ENCODE measurements around the gene TRIM7. TPM values are rescaled to one million over a fixed set of nuclear protein-coding genes. Genes with fewer than 3 reads are reported as not detected.

The TRIM7 gene
- total RNA-seq, 2 experiments from 2014 or later = 3.4 to 3.8 TPM

GRCh38 chr5:181158869-181159268, 46.1 kb downstream of the TRIM7 start:
- ATAC-seq (ENCODE audit: poor library complexity) (no peak), DNase-seq (no peak)
- Mint-ChIP-seq H3K27ac (peak overlapping the region; percentile 98), H3K27me3 (peaks cover 15% of the 10 kb centered on the region), H3K9me3 (no peaks in the 10 kb centered on the region), H3K36me3 (ENCODE audit: low read depth) (peaks cover 6% of the 10 kb centered on the region), H3K4me3 (no peak overlapping the region), H3K4me1 (ENCODE audit: low read depth) (peaks cover 28% of the 10 kb centered on the region)
- no peaks in the 10 kb centered on the region for H3K36me3 ChIP-seq (ENCODE audit: insufficient read depth, low read length)
- no peak overlapping the region for H3K27ac ChIP-seq (ENCODE audit: low read depth in 1 of 2, low read length in 2 of 2)
- TF ChIP-seq CTCF (IDR thresholded peaks at IDR 0.05) = no peak
- H3K9me3 ChIP-seq (ENCODE audit: control insufficient read depth in 1 of 2, insufficient read depth in 1 of 2, low read length in 2 of 2) = no peaks in the 10 kb centered on the region
- H3K4me3 ChIP-seq (ENCODE audit: low read length) = no peak overlapping the region
- ChIA-PET CTCF (interaction anchor here (1.5 kb wide), 1 partner anchor 14 kb away, joined by 3 read pairs; no protein-coding TSS in a partner anchor), POLR2A (no interaction called here)
- H3K4me1 ChIP-seq (ENCODE audit: insufficient read depth, low read length) = peaks cover 24% of the 10 kb centered on the region
- peaks cover 0 to 3% of the 10 kb centered on the region in 2 experiments for H3K27me3 ChIP-seq (ENCODE audit: control insufficient read depth in 1 of 2, insufficient read depth in 2 of 2, low read length in 2 of 2)
- intact Hi-C loops (cut with DNase I, micrococcal nuclease) = loop anchor here (2.0 to 10.0 kb wide), 6 partner anchors 14 to 664 kb away; partner anchors contain the start of genes CNOT6 (in 1 of the 2) and ZFP62 (in 1 of the 2)

DNA sequence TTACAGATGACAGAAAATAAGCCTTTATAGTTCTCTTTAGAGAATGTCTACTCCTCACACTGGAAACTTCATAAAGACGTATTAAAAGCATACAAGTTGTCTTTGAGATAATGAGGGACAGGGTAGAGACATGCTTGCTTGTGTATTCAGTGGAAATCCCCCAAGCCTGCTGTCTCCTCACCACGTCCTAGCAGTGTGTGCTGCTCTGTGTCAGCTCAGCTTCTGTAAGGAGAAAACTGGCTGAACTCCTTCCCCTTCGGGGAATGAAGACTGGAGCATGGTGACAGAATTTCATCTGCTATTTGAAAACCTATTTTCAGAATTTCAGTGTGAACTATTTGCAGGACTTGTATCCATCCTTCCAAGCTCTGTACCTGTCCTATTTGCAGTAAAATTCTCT, 48.2 kb downstream of the TRIM7 start:
- Histone ChIP-seq H3K27me3 (ENCODE audit: control insufficient read depth in 1 of 2, insufficient read depth in 2 of 2, low read length in 2 of 2) (peaks cover 2 to 3% of the 10 kb centered on the region in 2 experiments), H3K4me1 (ENCODE audit: insufficient read depth, low read length) (peaks cover 23% of the 10 kb centered on the region), H3K9me3 (ENCODE audit: control insufficient read depth in 1 of 2, insufficient read depth in 1 of 2, low read length in 2 of 2) (no peaks in the 10 kb centered on the region), H3K4me3 (ENCODE audit: low read length) (no peak overlapping the region), H3K27ac (ENCODE audit: low read depth in 1 of 2, low read length in 2 of 2) (no peak overlapping the region), H3K36me3 (ENCODE audit: insufficient read depth, low read length) (no peaks in the 10 kb centered on the region)
- intact Hi-C loops (cut with DNase I, micrococcal nuclease) = loop anchor here (5.0 to 10.0 kb wide), 4 partner anchors 294 to 662 kb away; partner anchors contain the start of genes CNOT6 (in 1 of the 2) and ZFP62 (in 1 of the 2)
- DNase-seq = no peak
- POLR2A ChIA-PET = no interaction called here
- peaks cover 4% of the 10 kb centered on the region for H3K36me3 Mint-ChIP-seq (ENCODE audit: low read depth)
- peaks cover 20% of the 10 kb centered on the region for H3K4me1 Mint-ChIP-seq (ENCODE audit: low read depth)
- TF ChIP-seq CTCF (IDR thresholded peaks at IDR 0.05) = no peak
- H3K27me3 Mint-ChIP-seq = peaks cover 11% of the 10 kb centered on the region
- no peak overlapping the region for H3K4me3 Mint-ChIP-seq
- H3K27ac Mint-ChIP-seq = no peak overlapping the region
- no peak for ATAC-seq (ENCODE audit: poor library complexity)
- CTCF ChIA-PET = no interaction called here
- H3K9me3 Mint-ChIP-seq = no peaks in the 10 kb centered on the region

- intact Hi-C loops (cut with DNase I, micrococcal nuclease) = loop anchor here (10.0 kb wide), 2 partner anchors 369 to 659 kb away; partner anchors contain the start of gene CNOT6 (in 1 of the 2)
- H3K9me3 ChIP-seq (ENCODE audit: control insufficient read depth in 1 of 2, insufficient read depth in 1 of 2, low read length in 2 of 2) = no peaks in the 10 kb centered on the region
- ChIA-PET CTCF (no interaction called here), POLR2A (no interaction called here)
- Mint-ChIP-seq H3K4me3 (no peak overlapping the region), H3K36me3 (ENCODE audit: low read depth) (no peaks in the 10 kb centered on the region), H3K27me3 (peaks cover 17% of the 10 kb centered on the region), H3K4me1 (ENCODE audit: low read depth) (peaks cover 5% of the 10 kb centered on the region), H3K9me3 (no peaks in the 10 kb centered on the region), H3K27ac (no peak overlapping the region)
- H3K4me1 ChIP-seq (ENCODE audit: insufficient read depth, low read length) = no peaks in the 10 kb centered on the region
- peaks cover 3 to 10% of the 10 kb centered on the region in 2 experiments for H3K27me3 ChIP-seq (ENCODE audit: control insufficient read depth in 1 of 2, insufficient read depth in 2 of 2, low read length in 2 of 2)
- no peaks in the 10 kb centered on the region for H3K36me3 ChIP-seq (ENCODE audit: insufficient read depth, low read length)
- DNase-seq = no peak
- H3K27ac ChIP-seq (ENCODE audit: low read depth in 1 of 2, low read length in 2 of 2) = no peak overlapping the region
- no peak for TF ChIP-seq CTCF (IDR thresholded peaks at IDR 0.05)
- ATAC-seq (ENCODE audit: poor library complexity) = peak; percentile 37
- no peak overlapping the region for H3K4me3 ChIP-seq (ENCODE audit: low read length)
Measured at GRCh38 chr5:181153814-181154213, 51.2 kb downstream of the TRIM7 start.

Measured in CD4-positive, alpha-beta T cell (primary cell).